ENCODE data around the gene TRPM6.

TRPM6 gene

DNA sequence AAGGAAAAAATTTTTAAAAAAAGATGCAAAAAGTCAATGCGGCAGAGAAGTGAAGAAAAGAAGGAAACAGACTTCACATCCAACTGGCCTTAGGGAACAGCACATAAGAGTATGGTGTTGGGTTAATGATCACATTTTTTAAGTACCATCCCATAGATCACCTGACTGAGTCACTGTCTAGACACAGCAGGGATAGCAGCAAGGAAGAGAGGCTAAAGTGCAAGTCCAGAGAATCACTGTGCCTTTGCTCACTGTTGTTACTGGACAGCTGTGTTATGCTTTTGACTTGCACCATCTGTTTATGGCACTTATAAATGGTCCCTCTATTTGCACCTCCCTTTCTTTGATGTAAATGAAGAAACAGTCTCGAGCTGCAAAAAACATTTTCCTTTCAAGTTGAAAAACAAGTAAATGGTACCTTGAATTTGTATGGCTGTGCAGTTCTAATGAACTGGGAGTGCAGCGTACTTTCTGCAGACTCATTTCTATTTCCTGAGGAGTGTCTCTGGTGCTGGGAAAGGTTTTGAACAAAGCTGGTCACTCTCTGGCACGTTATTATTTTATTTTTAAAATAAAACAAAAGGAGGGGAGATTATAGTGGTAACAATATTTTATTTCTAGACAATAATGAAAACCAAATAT is 84.2 kb downstream of the TRPM6 start:
- DNase-seq (ENCODE audit: insufficient read length, low spot score): no peak
- no peak for FAIRE-seq

DNA sequence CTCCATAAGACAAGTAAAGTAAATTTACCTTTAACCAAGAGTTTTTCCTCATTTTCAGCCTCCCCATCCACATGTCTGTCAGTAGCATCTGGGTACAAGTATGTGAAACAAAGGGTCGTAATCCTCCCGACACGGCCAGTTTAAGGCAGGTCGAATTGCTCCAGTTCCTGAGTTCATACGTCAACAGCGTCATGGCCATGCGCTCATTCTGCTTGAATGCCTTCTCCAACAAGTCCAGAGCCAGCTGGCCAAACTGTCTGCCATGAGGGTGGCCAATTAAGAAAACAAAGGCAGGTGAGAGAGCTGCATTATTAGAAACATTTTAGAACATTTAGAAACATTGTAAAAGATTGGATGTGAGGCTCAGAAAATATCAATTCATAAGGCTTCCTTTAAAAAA is 87.5 kb downstream of the TRPM6 start:
- TF ChIP-seq CTCF (IDR thresholded peaks at IDR 0.05; ENCODE audit: insufficient read depth, missing control alignments): no peak
- DNase-seq (ENCODE audit: insufficient read length, low spot score) (no peak), FAIRE-seq (no peak)

More for the DNA sequence above, 84.2 kb downstream of the TRPM6 start:
- no peak for TF ChIP-seq CTCF (IDR thresholded peaks at IDR 0.05; ENCODE audit: insufficient read depth, missing control alignments)

- FAIRE-seq (no peak), DNase-seq (ENCODE audit: insufficient read length, low spot score) (no peak)
- TF ChIP-seq CTCF (IDR thresholded peaks at IDR 0.05; ENCODE audit: insufficient read depth, missing control alignments): no peak
Measured at GRCh38 chr9:74795803-74796202, 91.9 kb downstream of the TRPM6 start.

DNA sequence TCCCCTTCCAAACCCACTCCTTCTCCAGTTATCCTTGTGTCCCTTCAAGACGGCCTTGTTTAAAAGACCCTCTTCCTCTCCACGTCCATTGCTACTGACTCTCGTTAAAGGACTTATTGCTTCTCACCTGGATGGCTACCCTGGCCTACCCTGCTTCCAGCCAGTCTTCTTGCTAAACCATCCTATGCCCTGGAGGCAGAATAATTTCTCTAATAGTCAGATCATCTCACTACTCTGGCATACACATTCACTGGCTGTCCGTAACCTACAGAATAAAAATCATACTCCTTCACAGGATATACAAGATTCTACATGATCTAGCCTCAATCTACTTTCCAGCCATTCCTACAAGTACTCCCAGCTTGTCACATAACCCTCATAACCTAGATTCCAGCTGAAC is 92.6 kb downstream of the TRPM6 start:
- no peak for DNase-seq (ENCODE audit: insufficient read length, low spot score)
- no peak for FAIRE-seq
- no peak for TF ChIP-seq CTCF (IDR thresholded peaks at IDR 0.05; ENCODE audit: insufficient read depth, missing control alignments)

- no peak for TF ChIP-seq CTCF (IDR thresholded peaks at IDR 0.05; ENCODE audit: insufficient read depth, missing control alignments)
- DNase-seq (ENCODE audit: insufficient read length, low spot score) (no peak), FAIRE-seq (no peak)
Measured at GRCh38 chr9:74784506-74784905, 103.2 kb downstream of the TRPM6 start.

DNA sequence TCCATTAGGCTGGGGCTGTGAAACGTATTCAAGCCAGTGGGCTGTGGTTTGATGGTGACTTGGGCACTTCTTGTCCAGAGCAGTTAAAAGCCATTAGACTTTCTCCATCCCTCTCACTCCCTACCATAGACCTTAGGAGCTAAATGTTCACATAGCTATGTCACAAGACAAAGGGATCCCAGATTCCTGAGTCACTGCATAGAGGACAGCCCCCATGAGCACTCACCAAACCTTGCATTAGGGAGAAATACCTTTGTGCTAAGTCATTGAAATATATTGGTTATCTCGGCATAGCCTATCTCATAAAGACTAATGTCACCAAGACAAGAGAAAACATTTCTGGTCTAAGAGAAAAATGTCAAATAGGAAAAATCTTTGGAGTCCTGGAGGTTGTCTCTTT is 104.3 kb downstream of the TRPM6 start:
- no peak for FAIRE-seq

More for the DNA sequence above, 104.3 kb downstream of the TRPM6 start:
- DNase-seq (ENCODE audit: insufficient read length, low spot score): no peak
- TF ChIP-seq CTCF (IDR thresholded peaks at IDR 0.05; ENCODE audit: insufficient read depth, missing control alignments): no peak
